Body of pancreas (tissue), 4 donors: ENCODE results near the gene RARA. TPM values are rescaled to one million over a fixed set of nuclear protein-coding genes. Genes with fewer than 3 reads are reported as not detected.

Experiments used
- ATAC-seq: fragments of 150-250 bp; one replicate; pipeline ENCODE4 v1.9.1; 2016
- DNase-seq, 4 donors: peaks; one replicate each; pipeline ENCODE4 v3.0.0-alpha.2; 2019
- H3K27ac ChIP-seq, 4 donors: fragments of 200-600 bp; sonication (generic); 1 replicate in 3 of 4; 2 replicates in 1 of 4; pipeline versions ENCODE4 v1.5.1 to v1.6.1; 2016 to 2019; ENCODE audit warnings: mild to moderate bottlenecking in 1 of 4, mixed read lengths in 1 of 4, moderate library complexity in 1 of 4
- H3K27me3 ChIP-seq, 2 donors: fragments of 200-600 bp; sonication (generic); one replicate each; pipeline ENCODE4 v1.6.0; 2016; ENCODE audit warnings: mild to moderate bottlenecking in 1 of 2
- H3K36me3 ChIP-seq, 2 donors: fragments of 200-600 bp; sonication (generic); replicated peaks in 1 of 2; 2 replicates each; pipeline ENCODE4 v1.5.1; 2016; ENCODE audit warnings: low read depth in 2 of 2; ENCODE audit not compliant: insufficient read depth in 1 of 2
- H3K4me1 ChIP-seq: fragments of 200-600 bp; sonication (generic); one replicate; pipeline ENCODE4 v1.6.0; 2016
- H3K4me3 ChIP-seq, 2 donors: fragments of 200-600 bp; sonication (generic); 1 replicate in 1 of 2; 2 replicates in 1 of 2; pipeline ENCODE4 v1.5.1; 2016 to 2019
- H3K9me3 ChIP-seq, 3 donors: fragments of 200-600 bp; sonication (generic); 1 replicate in 2 of 3; 2 replicates in 1 of 3; pipeline ENCODE4 v1.5.1; 2016
- CTCF ChIP-seq, 7 experiments: fragments of 450-650 bp in 4 of 7; fragments of 200-600 bp in 3 of 7; sonication (generic) in 3 of 7; IDR thresholded peaks; one replicate each; pipeline ENCODE4 v1.5.1; 2016 to 2019; ENCODE audit warnings: antibody characterized with exemption in 7 of 7
- POLR2A ChIP-seq, 3 donors: fragments of 450-650 bp; IDR thresholded peaks; one replicate each; pipeline ENCODE4 v1.6.1; 2016; ENCODE audit warnings: antibody characterized with exemption in 3 of 3, mild to moderate bottlenecking in 2 of 3
- WGBS, 2 donors: methylation state at CpG; one replicate each; pipeline ENCODE4 v1.1.5; 2017; 5-methylcytosine and 5-hydroxymethylcytosine counted together
- intact Hi-C: fragments of 100-400 bp; cut with DNase I; formaldehyde crosslinking; loops from one replicate; pipeline ENCODE4 v1.15.1; 2023
- total RNA-seq, 2 donors: library from RNA; depleted of rRNA; stranded (reverse); fragments of >200 nt; gene quantifications; one replicate each; pipeline ENCODE4 v1.1.0, GENCODE V29; 2016

RARA gene
- total RNA-seq, 2 donors from 2014 or later, result 11.4 to 13.8 TPM

- 0 to 5% methylated on average over 5 to 6 of the region's 6 CpGs for WGBS, 2 donors
- ATAC-seq (no peak), DNase-seq (peak in 3 of 4 donors; percentile 52 to 64 (median 56))
- Histone ChIP-seq H3K4me1 (peaks cover 92% of the 10 kb centered on the region), H3K27ac (peak overlapping the region; percentile 68 to 89 (median 77)), H3K36me3 (no peaks in the 10 kb centered on the region), H3K4me3 (no peak overlapping the region), H3K9me3 (no peaks in the 10 kb centered on the region), H3K27me3 (no peaks in the 10 kb centered on the region)
- intact Hi-C loops, result no loop called here
- TF ChIP-seq CTCF (IDR thresholded peaks at IDR 0.05) (peak in 6 of 7 experiments; percentile 30 to 37 (median 34)), POLR2A (IDR thresholded peaks at IDR 0.05) (no peak)
These were observed 8.4 kb downstream of the RARA start for GRCh38 chr17:40317345-40317873.

- intact Hi-C loops, result no loop called here
- no peaks in the 10 kb centered on the region for H3K9me3 ChIP-seq
- H3K4me3 ChIP-seq, result peak overlapping the region; percentile 59 to 84
- H3K27me3 ChIP-seq, result no peaks in the 10 kb centered on the region
- H3K27ac ChIP-seq, result peak overlapping the region; percentile 41 to 89 (median 75)
- WGBS, 2 donors, result 0% methylated on average over 23 to 67 of the region's 70 CpGs
- no peaks in the 10 kb centered on the region for H3K36me3 ChIP-seq
- TF ChIP-seq POLR2A (IDR thresholded peaks at IDR 0.05) (peak; percentile 54 to 70 (median 65)), CTCF (IDR thresholded peaks at IDR 0.05) (no peak)
- H3K4me1 ChIP-seq, result peaks cover 92% of the 10 kb centered on the region
- ATAC-seq (peak; percentile 94), DNase-seq (peak; percentile 95 to 97 (median 96))
These were observed 9.2 kb downstream of the RARA start for GRCh38 chr17:40317880-40318829.

- intact Hi-C loops, result no loop called here
- ATAC-seq (no peak), DNase-seq (no peak)
- Histone ChIP-seq H3K36me3 (no peaks in the 10 kb centered on the region), H3K27me3 (no peaks in the 10 kb centered on the region), H3K27ac (peak overlapping the region in 3 of 4 donors; percentile 68 to 89 (median 82)), H3K4me1 (peaks cover 93% of the 10 kb centered on the region), H3K9me3 (no peaks in the 10 kb centered on the region), H3K4me3 (peak overlapping the region; percentile 59 to 84)
- no peak for TF ChIP-seq CTCF (IDR thresholded peaks at IDR 0.05)
- TF ChIP-seq POLR2A (IDR thresholded peaks at IDR 0.05), result no peak
- WGBS, 2 donors, result 2 to 14% methylated on average over 6 to 13 of the region's 13 CpGs
These were observed 9.9 kb downstream of the RARA start for GRCh38 chr17:40318830-40319391.

- DNase-seq (peak in 1 of 4 donors; percentile 56), ATAC-seq (no peak)
- Histone ChIP-seq H3K9me3 (no peaks in the 10 kb centered on the region), H3K27ac (peak overlapping the region in 3 of 4 donors; percentile 35 to 76 (median 58)), H3K4me3 (no peak overlapping the region), H3K4me1 (peaks cover 94% of the 10 kb centered on the region), H3K36me3 (no peaks in the 10 kb centered on the region), H3K27me3 (no peaks in the 10 kb centered on the region)
- 51 to 56% methylated on average over 11 of the region's 11 CpGs for whole genome bisulfite sequencing, 2 donors
- TF ChIP-seq POLR2A (IDR thresholded peaks at IDR 0.05) (no peak), CTCF (IDR thresholded peaks at IDR 0.05) (no peak)
- intact Hi-C loops, result no loop called here
These were observed 10.9 kb downstream of the RARA start for GRCh38 chr17:40319651-40320540.
